Measurements from ENCODE around the gene EID2.
A peak's percentile ranks its signal among the peaks of the same experiment; 100 is the strongest.

Gene EID2

DNA sequence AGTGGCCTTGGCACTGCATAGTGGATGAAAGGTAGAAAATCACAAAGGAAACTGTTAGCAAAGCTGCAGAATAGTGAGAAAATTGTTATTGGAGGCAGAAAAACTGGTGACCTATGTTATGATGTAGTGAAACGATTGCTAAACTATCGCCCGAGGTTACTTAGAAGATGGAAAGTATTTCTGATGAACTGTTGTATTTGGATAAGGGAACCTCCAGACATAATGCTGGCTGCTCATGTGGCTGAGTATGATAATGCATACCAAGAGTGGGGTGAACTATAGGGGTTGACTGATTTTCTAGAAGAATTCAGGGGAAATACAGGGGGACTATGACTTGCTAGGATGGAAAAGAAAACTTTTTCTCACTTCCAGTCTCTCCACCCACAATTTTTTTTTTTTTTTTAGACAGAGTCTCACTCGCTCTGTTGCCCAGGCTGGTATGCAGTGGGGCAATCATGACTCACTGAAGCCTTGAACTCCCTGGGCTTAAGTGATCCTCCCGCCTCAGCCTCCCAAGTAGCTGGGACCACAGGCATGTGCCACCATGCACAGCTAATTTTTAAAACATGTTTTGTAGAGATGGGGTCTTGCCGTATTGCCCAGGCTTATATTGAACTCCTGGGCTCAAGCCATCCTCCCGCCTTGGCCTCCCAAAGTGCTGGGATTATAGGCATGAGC lies 4.4 kb upstream of the EID2 start:
- in situ Hi-C loops (cut with HindIII; ENCODE audit: low pct_ligation_motif_present, low sequenced_read_pairs), result no loop called here
- TF ChIP-seq CTCF (IDR thresholded peaks at IDR 0.05; ENCODE audit: low read depth, low read length, missing control alignments), result no peak
- no peak for DNase-seq
- H3K27me3 ChIP-seq (replicated peaks), result no peaks in the 10 kb centered on the region
- H3K4me3 ChIP-seq (ENCODE audit: low read depth, low read length), result no peak overlapping the region
- H3K27ac ChIP-seq, result no peak overlapping the region
- no peaks in the 10 kb centered on the region for H3K36me3 ChIP-seq (replicated peaks)

GRCh38 chr19:39543477-39543857 lies 3.5 kb upstream of the EID2 start:
- Histone ChIP-seq H3K36me3 (replicated peaks) (no peaks in the 10 kb centered on the region), H3K27me3 (replicated peaks) (no peaks in the 10 kb centered on the region), H3K4me3 (ENCODE audit: low read depth, low read length) (no peak overlapping the region), H3K27ac (no peak overlapping the region)
- in situ Hi-C loops (cut with HindIII; ENCODE audit: low pct_ligation_motif_present, low sequenced_read_pairs), result no loop called here
- no peak for DNase-seq
- TF ChIP-seq CTCF (IDR thresholded peaks at IDR 0.05; ENCODE audit: low read depth, low read length, missing control alignments), result no peak

- in situ Hi-C loops (cut with HindIII; ENCODE audit: low pct_ligation_motif_present, low sequenced_read_pairs), result no loop called here
- Histone ChIP-seq H3K27ac (no peak overlapping the region), H3K27me3 (replicated peaks) (no peaks in the 10 kb centered on the region), H3K36me3 (replicated peaks) (no peaks in the 10 kb centered on the region), H3K4me3 (ENCODE audit: low read depth, low read length) (no peak overlapping the region)
- DNase-seq, result no peak
- no peak for TF ChIP-seq CTCF (IDR thresholded peaks at IDR 0.05; ENCODE audit: low read depth, low read length, missing control alignments)
These were observed 2.2 kb upstream of the EID2 start for GRCh38 chr19:39542206-39542605.

DNA sequence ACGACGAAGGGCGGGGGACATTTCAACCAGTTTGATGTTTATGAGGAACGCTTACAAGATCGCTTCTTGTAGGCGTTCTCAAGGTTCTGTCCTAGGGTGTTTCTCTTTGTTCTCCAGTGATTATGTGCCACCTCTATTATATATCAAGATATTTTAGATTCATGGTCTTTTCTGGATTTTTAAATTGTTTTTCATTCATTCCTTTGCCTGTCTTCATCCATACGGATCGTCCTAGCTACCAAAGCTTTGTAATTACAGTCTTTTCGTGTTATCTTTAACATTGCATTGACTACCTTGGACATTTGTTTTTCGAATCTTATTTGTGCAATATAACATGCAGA lies 342 bp upstream of the EID2 start:
- no peak for TF ChIP-seq CTCF (IDR thresholded peaks at IDR 0.05; ENCODE audit: low read depth, low read length, missing control alignments)
- Histone ChIP-seq H3K27me3 (replicated peaks) (no peaks in the 10 kb centered on the region), H3K27ac (no peak overlapping the region), H3K36me3 (replicated peaks) (no peaks in the 10 kb centered on the region), H3K4me3 (ENCODE audit: low read depth, low read length) (peak overlapping the region; percentile 17)
- no peak for DNase-seq
- in situ Hi-C loops (cut with HindIII; ENCODE audit: low pct_ligation_motif_present, low sequenced_read_pairs), result no loop called here

DNA sequence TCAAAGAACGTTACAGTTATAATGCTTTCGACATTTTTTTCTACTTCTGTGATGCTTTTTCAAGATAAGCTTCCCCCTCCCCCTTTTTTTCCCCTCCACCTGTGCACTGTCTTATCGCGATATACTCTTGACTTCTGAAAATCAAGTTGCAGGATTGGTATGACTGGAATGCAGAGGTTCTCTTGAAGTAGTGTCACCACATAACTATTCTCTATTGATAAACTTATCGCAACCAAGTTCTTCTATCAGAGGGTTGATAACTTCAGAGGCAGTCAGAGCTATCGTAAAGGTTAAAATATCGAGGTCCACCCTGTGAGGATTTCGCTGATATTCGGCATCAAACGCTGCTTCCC lies 820 bp downstream of the EID2 start:
- peak overlapping the region; percentile 60 for H3K27ac ChIP-seq
- no peak for TF ChIP-seq CTCF (IDR thresholded peaks at IDR 0.05; ENCODE audit: low read depth, low read length, missing control alignments)
- no peaks in the 10 kb centered on the region for H3K27me3 ChIP-seq (replicated peaks)
- DNase-seq, result no peak
- in situ Hi-C loops (cut with HindIII; ENCODE audit: low pct_ligation_motif_present, low sequenced_read_pairs), result no loop called here
- no peaks in the 10 kb centered on the region for H3K36me3 ChIP-seq (replicated peaks)
- H3K4me3 ChIP-seq (ENCODE audit: low read depth, low read length), result peak overlapping the region; percentile 86

DNA sequence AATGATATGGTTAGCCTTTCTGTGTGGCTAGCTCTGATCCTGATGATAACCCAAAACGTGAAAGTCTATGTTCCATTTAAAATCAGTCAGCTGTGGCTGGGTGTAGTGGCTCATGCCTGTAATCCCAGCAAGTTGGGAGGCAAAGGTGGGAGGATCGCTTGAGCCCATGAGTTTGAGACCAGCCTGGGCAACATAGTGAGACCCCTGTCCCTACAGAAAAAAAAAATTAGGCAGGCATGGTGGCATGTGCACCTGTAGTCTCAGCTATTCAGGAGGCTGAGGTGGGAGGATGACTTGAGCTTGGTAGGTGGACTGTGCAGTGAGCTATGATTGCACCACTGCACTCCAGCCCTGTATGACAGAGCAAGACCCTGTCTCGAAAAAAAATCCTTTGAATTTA lies 6.2 kb downstream of the EID2 start:
- no peaks in the 10 kb centered on the region for H3K27me3 ChIP-seq (replicated peaks)
- TF ChIP-seq CTCF (IDR thresholded peaks at IDR 0.05; ENCODE audit: low read depth, low read length, missing control alignments), result no peak
- DNase-seq, result no peak
- H3K36me3 ChIP-seq (replicated peaks), result no peaks in the 10 kb centered on the region
- in situ Hi-C loops (cut with HindIII; ENCODE audit: low pct_ligation_motif_present, low sequenced_read_pairs), result no loop called here
- no peak overlapping the region for H3K27ac ChIP-seq
- no peak overlapping the region for H3K4me3 ChIP-seq (ENCODE audit: low read depth, low read length)
